ENCODE results near the gene LRIG2.
"Not testable (repeated sequence)": the region's sequence is repeated elsewhere in the genome, so short reads cannot be mapped to it uniquely, and the experiment has no call there.

Gene LRIG2

GRCh38 chr1:113129529-113130185 lies 56.7 kb downstream of the LRIG2 start:
- DNase-seq (ENCODE audit: low spot score): no peak

- no peak for DNase-seq (ENCODE audit: low spot score)
These were observed 60.0 kb downstream of the LRIG2 start for GRCh38 chr1:113133038-113133437.

- DNase-seq (ENCODE audit: low spot score): no peak
These were observed 60.8 kb downstream of the LRIG2 start for GRCh38 chr1:113133759-113134158.

GRCh38 chr1:113135460-113135859 lies 62.5 kb downstream of the LRIG2 start:
- no peak for DNase-seq (ENCODE audit: low spot score)

GRCh38 chr1:113136476-113136875 lies 63.5 kb downstream of the LRIG2 start:
- DNase-seq (ENCODE audit: low spot score): no peak

- DNase-seq (ENCODE audit: low spot score): no peak
These were observed 64.6 kb downstream of the LRIG2 start for GRCh38 chr1:113137563-113137962.

- DNase-seq (ENCODE audit: low spot score): no peak
These were observed 65.8 kb downstream of the LRIG2 start for GRCh38 chr1:113138778-113139177.

GRCh38 chr1:113140176-113140575 lies 67.2 kb downstream of the LRIG2 start:
- DNase-seq (ENCODE audit: low spot score): no peak

GRCh38 chr1:113140588-113141446 lies 67.8 kb downstream of the LRIG2 start:
- peak; percentile 70 for DNase-seq (ENCODE audit: low spot score)

- DNase-seq (ENCODE audit: low spot score): peak; percentile 27
These were observed 68.9 kb downstream of the LRIG2 start for GRCh38 chr1:113141650-113142473.

- no peak for DNase-seq (ENCODE audit: low spot score)
These were observed 69.8 kb downstream of the LRIG2 start for GRCh38 chr1:113142791-113143190.

GRCh38 chr1:113146242-113147072 lies 73.5 kb downstream of the LRIG2 start:
- no peak for DNase-seq (ENCODE audit: low spot score)

GRCh38 chr1:113147073-113147625 lies 74.2 kb downstream of the LRIG2 start:
- no peak for DNase-seq (ENCODE audit: low spot score)

GRCh38 chr1:113147826-113148225 lies 74.8 kb downstream of the LRIG2 start:
- DNase-seq (ENCODE audit: low spot score): no peak

GRCh38 chr1:113150494-113150893 lies 77.5 kb downstream of the LRIG2 start:
- DNase-seq (ENCODE audit: low spot score): not testable (repeated sequence)

- no peak for DNase-seq (ENCODE audit: low spot score)
These were observed 80.3 kb downstream of the LRIG2 start for GRCh38 chr1:113153116-113153803.

GRCh38 chr1:113156368-113156767 lies 83.4 kb downstream of the LRIG2 start:
- DNase-seq (ENCODE audit: low spot score): no peak

- DNase-seq (ENCODE audit: low spot score): not testable (repeated sequence)
These were observed 85.7 kb downstream of the LRIG2 start for GRCh38 chr1:113158743-113159142.

- DNase-seq (ENCODE audit: low spot score): no peak
These were observed 93.5 kb downstream of the LRIG2 start for GRCh38 chr1:113166473-113166872.

- DNase-seq (ENCODE audit: low spot score): no peak
These were observed 95.9 kb downstream of the LRIG2 start for GRCh38 chr1:113168946-113169345.

- no peak for DNase-seq (ENCODE audit: low spot score)
These were observed 96.6 kb downstream of the LRIG2 start for GRCh38 chr1:113169591-113169990.

All from COLO829 (cell line).